Measurements from ENCODE around the gene RNF224. TPM values are rescaled to one million over a fixed set of nuclear protein-coding genes. Genes with fewer than 3 reads are reported as not detected.

The RNF224 gene
- total and polyA plus RNA-seq, 12 donors: 0.14 TPM; not detected in 11

- Histone ChIP-seq H3K4me3 (peak overlapping the region; percentile 75 to 99 (median 98)), H3K36me3 (peaks cover 0 to 72% (median 39%) of the 10 kb centered on the region in 9 donors), H3K9me3 (no peaks in the 10 kb centered on the region), H3K27ac (no peak overlapping the region), H3K27me3 (no peaks in the 10 kb centered on the region), H3K4me1 (peaks cover 28 to 60% (median 45%) of the 10 kb centered on the region in 9 donors)
- TF ChIP-seq, protein P1, sequence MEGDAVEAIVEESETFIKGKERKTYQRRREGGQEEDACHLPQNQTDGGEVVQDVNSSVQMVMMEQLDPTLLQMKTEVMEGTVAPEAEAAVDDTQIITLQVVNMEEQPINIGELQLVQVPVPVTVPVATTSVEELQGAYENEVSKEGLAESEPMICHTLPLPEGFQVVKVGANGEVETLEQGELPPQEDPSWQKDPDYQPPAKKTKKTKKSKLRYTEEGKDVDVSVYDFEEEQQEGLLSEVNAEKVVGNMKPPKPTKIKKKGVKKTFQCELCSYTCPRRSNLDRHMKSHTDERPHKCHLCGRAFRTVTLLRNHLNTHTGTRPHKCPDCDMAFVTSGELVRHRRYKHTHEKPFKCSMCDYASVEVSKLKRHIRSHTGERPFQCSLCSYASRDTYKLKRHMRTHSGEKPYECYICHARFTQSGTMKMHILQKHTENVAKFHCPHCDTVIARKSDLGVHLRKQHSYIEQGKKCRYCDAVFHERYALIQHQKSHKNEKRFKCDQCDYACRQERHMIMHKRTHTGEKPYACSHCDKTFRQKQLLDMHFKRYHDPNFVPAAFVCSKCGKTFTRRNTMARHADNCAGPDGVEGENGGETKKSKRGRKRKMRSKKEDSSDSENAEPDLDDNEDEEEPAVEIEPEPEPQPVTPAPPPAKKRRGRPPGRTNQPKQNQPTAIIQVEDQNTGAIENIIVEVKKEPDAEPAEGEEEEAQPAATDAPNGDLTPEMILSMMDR (IDR thresholded peaks at IDR 0.05): no peak
- 84% methylated on average over 15 of the region's 15 CpGs for WGBS, 2 donors
- intact Hi-C loops (cut with DNase I): loop anchor here in 5 of 10 donors (5.0 to 10.0 kb wide), 3 partner anchors 35 to 53 kb away; partner anchors contain the start of genes GRIN1 (in 2 of the 5), RNF208 (in 2 of the 5), CYSRT1 (in 1 of the 5) and RNF224 (in 1 of the 5)
- DNase-seq: no peak
- ATAC-seq: no peak
These were observed 39.9 kb upstream of the RNF224 start for GRCh38 chr9:137187386-137187785.

- H3K9me3 ChIP-seq: no peaks in the 10 kb centered on the region
- peak overlapping the region; percentile 75 to 99 (median 98) for H3K4me3 ChIP-seq
- H3K27ac ChIP-seq: peak overlapping the region; percentile 94 to 100 (median 98)
- DNase-seq (no peak), ATAC-seq (peak in 3 of 8 donors; percentile 1 to 9 (median 7))
- peaks cover 28 to 60% (median 45%) of the 10 kb centered on the region in 9 donors for H3K4me1 ChIP-seq
- H3K36me3 ChIP-seq: peaks cover 0 to 67% (median 31%) of the 10 kb centered on the region in 9 donors
- TF ChIP-seq, protein P1 (IDR thresholded peaks at IDR 0.05): no peak
- H3K27me3 ChIP-seq: no peaks in the 10 kb centered on the region
- intact Hi-C loops (cut with DNase I): loop anchor here (1.0 to 10.0 kb wide), 7 partner anchors 17 to 53 kb away; partner anchors contain the start of genes RNF208 (in 5 of the 10), CYSRT1 (in 2 of the 10), GRIN1 (in 2 of the 10) and NDOR1 (in 1 of the 10)
- WGBS, 2 donors: 0% methylated on average over 27 to 31 of the region's 31 CpGs
These were observed 39.2 kb upstream of the RNF224 start for GRCh38 chr9:137188086-137188489.

DNA sequence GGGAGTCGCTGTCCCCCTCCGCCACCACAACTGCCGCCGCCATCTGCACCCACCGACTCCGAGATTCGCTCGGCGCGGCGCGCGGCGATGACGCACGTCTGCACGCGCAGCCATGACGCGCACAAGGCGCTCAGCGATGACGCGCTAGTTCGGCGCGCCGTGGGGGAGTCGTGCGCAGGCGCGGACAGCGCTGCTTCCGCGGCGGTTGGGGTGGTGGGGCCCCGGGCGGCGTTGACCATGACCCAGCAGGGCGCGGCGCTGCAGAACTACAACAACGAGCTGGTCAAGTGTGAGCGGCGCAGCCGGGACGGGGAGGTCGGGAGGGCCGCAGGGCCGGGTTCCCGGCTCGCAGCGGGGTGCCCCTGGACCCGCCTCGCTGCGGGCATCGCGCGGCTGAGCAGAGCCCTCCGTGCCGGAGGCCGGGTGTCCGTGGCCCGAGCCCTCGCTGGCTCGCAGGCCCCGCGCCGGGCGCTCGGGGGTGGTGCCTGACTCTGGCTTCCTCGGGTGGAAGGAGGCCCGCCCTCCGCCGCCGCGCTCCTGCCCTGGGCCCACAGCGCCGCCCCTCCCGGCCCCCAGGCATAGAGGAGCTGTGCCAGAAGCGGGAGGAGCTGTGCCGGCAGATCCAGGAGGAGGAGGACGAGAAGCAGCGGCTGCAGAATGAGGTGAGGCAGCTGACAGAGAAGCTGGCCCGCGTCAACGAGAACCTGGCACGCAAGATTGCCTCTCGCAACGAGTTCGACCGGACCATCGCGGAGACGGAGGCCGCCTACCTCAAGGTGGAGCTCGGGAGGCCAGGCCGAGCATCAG lies 38.6 kb upstream of the RNF224 start, which contains the start of the genes ANAPC2 and SSNA1:
Gene ANAPC2, minus strand, starts transcription at position 71 of the 807 bp plus-strand sequence. Its CDS starts 28 bp downstream, at position 43.
Gene SSNA1, plus strand, starts transcription at position 187 of the 807 bp plus-strand sequence. Its CDS starts 51 bp downstream, at position 238.
- ATAC-seq: peak; percentile 88 to 95 (median 91)

More for the DNA sequence above, 38.6 kb upstream of the RNF224 start, which contains the start of the genes ANAPC2 and SSNA1:
- 0% methylated on average over 94 to 98 of the region's 98 CpGs for WGBS, 2 donors
- Histone ChIP-seq H3K9me3 (no peaks in the 10 kb centered on the region), H3K4me1 (peaks cover 28 to 62% (median 47%) of the 10 kb centered on the region in 9 donors), H3K27ac (peak within 1 kb of the TSS; percentile 94 to 100 (median 98)), H3K27me3 (no peaks in the 10 kb centered on the region), H3K36me3 (peaks cover 0 to 61% (median 25%) of the 10 kb centered on the region in 9 donors), H3K4me3 (peak within 1 kb of the TSS; percentile 75 to 99 (median 98))
- peak; percentile 90 to 96 for DNase-seq
- TF ChIP-seq, protein P1 (IDR thresholded peaks at IDR 0.05): peak in 6 of 9 donors; percentile 9 to 52 (median 39)
- intact Hi-C loops (cut with DNase I): loop anchor here (1.0 to 10.0 kb wide), 7 partner anchors 17 to 54 kb away; partner anchors contain the start of genes RNF208 (in 5 of the 10), CYSRT1 (in 2 of the 10), GRIN1 (in 2 of the 10) and NDOR1 (in 1 of the 10)

Data from heart right ventricle (tissue), 16 donors.